Choroid plexus epithelial cell (primary cell): ENCODE data around the gene PEX5L.
A peak's percentile ranks its signal among the peaks of the same experiment; 100 is the strongest.

Experiments used
- DNase-seq: peaks from one replicate; pipeline ENCODE4 v3.0.0-alpha.2; 2010; ENCODE audit warnings: low read depth
- H3K4me3 ChIP-seq: 2 replicates; pipeline ENCODE4 v1.5.1; 2011; ENCODE audit warnings: low read depth, mild to moderate bottlenecking, control low read depth, low read length, moderate library complexity
- CTCF ChIP-seq: conservative IDR thresholded peaks from 2 replicates; pipeline ENCODE4 v1.5.1; 2011; ENCODE audit warnings: low read depth, mild to moderate bottlenecking, control low read depth, inconsistent platforms, low read length, moderate library complexity

Gene PEX5L

DNA sequence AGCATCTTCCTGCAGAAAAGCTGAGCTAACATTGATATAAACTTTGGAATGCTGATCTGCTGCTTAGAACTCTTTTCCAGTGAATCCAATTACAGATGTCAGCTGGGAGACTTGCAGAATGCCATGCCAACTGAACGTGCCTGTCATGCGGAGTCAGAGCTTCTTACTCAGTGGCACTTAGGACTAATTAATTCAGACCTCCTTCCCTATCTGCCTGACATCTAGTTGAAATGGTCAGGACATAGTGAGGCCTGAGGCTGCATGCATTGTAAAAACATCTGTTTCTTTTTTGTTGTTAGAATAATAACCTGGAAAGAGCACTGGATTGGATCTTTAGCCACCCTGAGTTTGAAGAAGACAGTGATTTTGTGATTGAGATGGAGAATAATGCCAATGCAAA is 271.3 kb downstream of the PEX5L start:
- no peak for TF ChIP-seq CTCF
- H3K4me3 ChIP-seq: no peak overlapping the region

GRCh38 chr3:179760944-179761343 is 275.8 kb downstream of the PEX5L start:
- no peak overlapping the region for H3K4me3 ChIP-seq
- TF ChIP-seq CTCF: no peak
- DNase-seq: peak; percentile 93

More for the DNA sequence above, 271.3 kb downstream of the PEX5L start:
- no peak for DNase-seq

DNA sequence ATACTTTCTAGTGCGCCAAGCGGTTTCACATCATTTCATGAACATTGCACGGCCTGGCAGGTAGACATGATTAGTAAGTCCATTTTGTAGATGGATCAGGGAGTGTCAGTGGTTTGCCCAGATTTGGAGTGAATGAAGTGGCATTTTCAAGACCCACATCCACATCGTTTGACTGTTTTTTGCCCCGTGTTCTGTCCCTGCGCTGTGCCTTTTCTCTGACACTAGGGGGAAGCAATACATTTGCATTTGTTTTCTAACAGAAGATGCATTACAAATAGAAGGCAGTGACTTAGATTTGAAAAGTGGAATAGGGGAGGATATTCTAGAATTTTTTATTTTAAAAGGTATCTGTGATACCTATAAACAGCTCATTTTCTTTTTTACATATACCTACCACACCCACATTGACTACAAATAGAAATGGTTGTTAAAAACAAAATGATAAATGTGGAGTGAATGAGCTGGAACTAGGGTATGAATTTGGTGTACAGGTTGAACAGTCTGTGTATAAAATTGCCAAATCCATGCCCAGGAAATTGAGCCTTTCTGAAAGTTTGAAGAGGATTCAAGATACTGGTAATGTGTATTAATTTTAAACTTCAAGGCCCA is 285.9 kb downstream of the PEX5L start:
- DNase-seq: peak; percentile 60

DNA sequence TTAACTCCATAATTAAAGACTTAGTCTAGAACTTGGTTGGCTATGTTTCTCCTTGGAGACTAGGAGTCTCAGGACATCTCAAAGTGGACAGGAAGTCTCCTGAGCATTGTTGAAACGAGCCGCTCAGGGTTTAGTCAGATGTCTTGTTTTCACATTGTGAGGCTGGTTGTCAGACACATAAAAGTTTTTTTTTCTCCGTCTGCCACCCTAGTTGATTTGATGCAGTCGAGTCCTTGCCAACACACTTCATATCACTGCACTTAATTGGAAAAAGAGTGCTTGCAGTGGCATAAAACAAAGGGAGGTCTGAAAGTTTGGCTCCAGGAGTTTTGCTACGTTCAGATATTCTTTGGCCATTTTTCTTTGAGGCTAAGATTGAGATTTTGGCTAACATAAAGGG is 291.0 kb downstream of the PEX5L start:
- no peak for DNase-seq
- H3K4me3 ChIP-seq: no peak overlapping the region
- no peak for TF ChIP-seq CTCF

More for the DNA sequence above, 285.9 kb downstream of the PEX5L start:
- peak; percentile 88 for TF ChIP-seq CTCF
- H3K4me3 ChIP-seq: no peak overlapping the region

GRCh38 chr3:179745079-179745478 is 291.7 kb downstream of the PEX5L start:
- H3K4me3 ChIP-seq: no peak overlapping the region
- no peak for TF ChIP-seq CTCF
- DNase-seq: no peak
